Mammary epithelial cell (primary cell): ENCODE measurements around the gene PDLIM1.
A peak's percentile ranks its signal among the peaks of the same experiment; 100 is the strongest.

Source experiments
- EZH2 ChIP-seq: IDR thresholded peaks from 2 replicates; pipeline ENCODE4 v1.6.1; 2012; ENCODE audit warnings: low read length, inconsistent platforms, borderline replicate concordance
- TF ChIP-seq, protein P1 (sequence below), 2 donors: IDR thresholded peaks in 1 of 2; conservative IDR thresholded peaks in 1 of 2; 2 replicates each; pipeline ENCODE4 v1.5.1; 2011 to 2012; ENCODE audit warnings: inconsistent platforms in 2 of 2, low read length in 2 of 2, mild to moderate bottlenecking in 2 of 2, control low read depth in 1 of 2, low read depth in 1 of 2; ENCODE audit not compliant: insufficient read depth in 1 of 2; ENCODE audit errors: extremely low read depth in 1 of 2

DNA sequence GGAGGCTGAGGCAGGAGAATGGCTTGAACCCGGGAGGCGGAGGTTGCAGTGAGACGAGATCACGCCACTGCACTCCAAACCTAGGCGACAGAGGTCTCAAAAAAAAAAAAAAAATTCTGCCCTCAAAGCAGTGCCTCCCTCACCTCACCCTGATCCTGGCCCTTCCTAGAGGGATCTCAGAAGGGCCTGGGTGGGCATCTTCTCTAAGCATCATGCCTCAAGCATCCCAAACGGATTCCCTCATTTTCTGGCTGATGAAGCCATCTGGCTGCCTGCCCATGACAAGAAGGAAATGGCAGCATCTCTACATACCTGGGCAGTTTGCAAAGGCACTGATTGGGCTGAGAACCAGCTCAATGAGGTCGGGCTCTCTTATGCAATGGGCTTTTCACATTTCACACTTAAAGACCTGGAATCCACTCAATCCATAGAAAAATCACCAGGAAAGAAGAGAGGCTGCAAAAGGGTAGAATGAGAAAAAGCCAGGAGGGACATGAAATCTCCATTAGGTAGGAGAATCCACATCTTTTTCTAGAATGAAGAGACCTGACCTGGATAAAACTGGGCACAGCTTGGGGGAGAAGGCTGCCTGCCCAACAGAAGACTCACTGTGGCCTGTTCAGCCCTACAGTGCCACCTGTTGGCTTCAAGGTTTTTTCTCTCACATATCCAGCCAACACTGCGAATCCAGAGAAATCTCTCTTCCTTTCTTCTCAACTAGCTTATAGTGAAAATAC, 48.1 kb downstream of the PDLIM1 start:
- TF ChIP-seq, protein P1, sequence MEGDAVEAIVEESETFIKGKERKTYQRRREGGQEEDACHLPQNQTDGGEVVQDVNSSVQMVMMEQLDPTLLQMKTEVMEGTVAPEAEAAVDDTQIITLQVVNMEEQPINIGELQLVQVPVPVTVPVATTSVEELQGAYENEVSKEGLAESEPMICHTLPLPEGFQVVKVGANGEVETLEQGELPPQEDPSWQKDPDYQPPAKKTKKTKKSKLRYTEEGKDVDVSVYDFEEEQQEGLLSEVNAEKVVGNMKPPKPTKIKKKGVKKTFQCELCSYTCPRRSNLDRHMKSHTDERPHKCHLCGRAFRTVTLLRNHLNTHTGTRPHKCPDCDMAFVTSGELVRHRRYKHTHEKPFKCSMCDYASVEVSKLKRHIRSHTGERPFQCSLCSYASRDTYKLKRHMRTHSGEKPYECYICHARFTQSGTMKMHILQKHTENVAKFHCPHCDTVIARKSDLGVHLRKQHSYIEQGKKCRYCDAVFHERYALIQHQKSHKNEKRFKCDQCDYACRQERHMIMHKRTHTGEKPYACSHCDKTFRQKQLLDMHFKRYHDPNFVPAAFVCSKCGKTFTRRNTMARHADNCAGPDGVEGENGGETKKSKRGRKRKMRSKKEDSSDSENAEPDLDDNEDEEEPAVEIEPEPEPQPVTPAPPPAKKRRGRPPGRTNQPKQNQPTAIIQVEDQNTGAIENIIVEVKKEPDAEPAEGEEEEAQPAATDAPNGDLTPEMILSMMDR (conservative IDR thresholded peaks at IDR 0.05 in 1 of 2, IDR thresholded peaks at IDR 0.05 in 1 of 2; ENCODE audit: extremely low read depth in 1 of 2, insufficient read depth in 1 of 2, low read depth in 1 of 2, low read length in 2 of 2) = peak; percentile 60 to 64
- TF ChIP-seq EZH2 = no peak
